NAMALWA (cell line): ENCODE results near the gene PAK4.
"Not testable (repeated sequence)": the region's sequence is repeated elsewhere in the genome, so short reads cannot be mapped to it uniquely, and the experiment has no call there.

Experiments used
- DNase-seq: peaks from one replicate; pipeline ENCODE4 v3.0.0-alpha.2; 2015; ENCODE audit warnings: low spot score

The PAK4 gene

GRCh38 chr19:39207293-39207836, 81.8 kb downstream of the PAK4 start:
- no peak for DNase-seq

DNA sequence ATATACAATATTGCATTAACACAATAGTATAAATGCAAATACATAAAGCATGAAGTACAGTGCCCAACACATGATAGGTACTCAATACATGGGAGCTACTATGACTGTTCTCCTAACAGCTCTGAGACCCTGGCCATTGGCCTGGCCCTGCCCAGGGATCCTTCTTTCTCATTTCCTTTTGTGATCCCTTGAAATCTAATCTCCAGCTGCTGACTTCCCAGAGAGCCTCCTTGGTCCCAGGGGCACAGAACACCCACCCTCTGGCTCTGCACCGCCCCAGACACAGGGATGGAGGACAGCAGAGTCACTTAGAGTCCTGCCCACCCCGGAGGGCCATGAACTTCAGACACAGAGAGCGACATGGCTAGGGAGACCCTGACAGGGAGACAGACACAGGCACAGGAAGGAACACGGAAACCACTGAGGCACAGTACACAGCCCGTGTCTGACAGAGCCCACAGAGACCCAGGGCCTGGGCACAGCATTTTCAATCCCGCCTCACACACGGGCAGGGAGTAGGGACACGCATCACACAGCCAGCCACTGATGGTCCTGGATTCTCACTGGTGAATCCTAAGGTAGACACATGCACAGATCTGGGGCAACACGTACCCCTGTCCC, 82.7 kb downstream of the PAK4 start:
- DNase-seq = no peak

GRCh38 chr19:39209196-39209595, 83.6 kb downstream of the PAK4 start:
- DNase-seq = no peak

DNA sequence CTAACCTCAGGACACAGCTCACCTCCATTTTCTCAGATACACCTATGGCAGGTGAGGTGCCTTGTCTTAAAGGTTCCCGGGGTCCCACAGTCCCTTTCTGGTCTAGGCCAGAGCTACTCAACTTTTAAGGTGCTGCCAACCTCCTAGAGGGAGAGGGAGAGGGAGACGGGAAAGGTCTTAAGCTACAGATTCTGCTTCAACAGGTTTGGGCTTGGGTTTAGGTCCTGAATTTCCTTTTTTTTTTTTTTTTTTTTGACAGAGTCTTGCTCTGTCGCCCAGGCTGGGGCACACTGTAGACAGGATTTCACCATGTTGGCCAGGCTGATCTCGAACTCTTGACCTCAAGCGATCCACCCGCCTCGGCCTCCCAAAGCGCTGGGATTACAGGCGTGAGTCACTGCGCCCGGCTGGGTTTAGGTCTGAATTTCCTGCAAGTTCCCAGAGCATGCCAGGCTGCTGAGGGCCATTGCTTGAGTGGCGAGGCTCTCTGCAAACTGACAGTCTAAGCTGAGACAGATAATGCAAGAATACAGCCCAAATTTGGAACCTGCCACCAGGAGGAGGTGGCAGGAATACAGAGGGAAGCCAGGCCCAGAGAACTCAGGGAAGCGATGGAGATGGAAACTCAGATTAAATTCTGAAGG, 86.3 kb downstream of the PAK4 start:
- DNase-seq = no peak

GRCh38 chr19:39212375-39212742, 86.8 kb downstream of the PAK4 start:
- peak; percentile 59 for DNase-seq

GRCh38 chr19:39215323-39215722, 89.7 kb downstream of the PAK4 start:
- not testable (repeated sequence) for DNase-seq

DNA sequence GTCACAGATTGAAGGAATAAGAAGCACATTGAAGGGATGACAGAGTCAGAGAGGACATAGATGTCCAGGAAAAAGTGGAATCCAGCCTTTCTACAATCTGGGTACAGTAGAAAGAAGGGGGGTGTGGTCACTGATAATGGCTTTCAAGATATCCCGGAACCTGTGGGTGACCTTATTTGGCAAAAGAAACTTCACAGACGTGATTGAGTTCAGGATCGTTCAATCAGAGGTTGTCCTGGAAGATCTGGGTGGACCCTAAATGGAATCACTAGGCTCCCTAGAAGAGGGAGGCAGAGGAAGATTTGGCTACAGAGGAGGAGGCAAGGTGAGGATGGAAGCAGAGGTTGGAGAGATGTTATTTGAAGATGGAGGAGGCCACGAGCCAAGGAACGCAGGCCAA, 91.5 kb downstream of the PAK4 start:
- no peak for DNase-seq

GRCh38 chr19:39218230-39219007, 92.8 kb downstream of the PAK4 start:
- DNase-seq = no peak

DNA sequence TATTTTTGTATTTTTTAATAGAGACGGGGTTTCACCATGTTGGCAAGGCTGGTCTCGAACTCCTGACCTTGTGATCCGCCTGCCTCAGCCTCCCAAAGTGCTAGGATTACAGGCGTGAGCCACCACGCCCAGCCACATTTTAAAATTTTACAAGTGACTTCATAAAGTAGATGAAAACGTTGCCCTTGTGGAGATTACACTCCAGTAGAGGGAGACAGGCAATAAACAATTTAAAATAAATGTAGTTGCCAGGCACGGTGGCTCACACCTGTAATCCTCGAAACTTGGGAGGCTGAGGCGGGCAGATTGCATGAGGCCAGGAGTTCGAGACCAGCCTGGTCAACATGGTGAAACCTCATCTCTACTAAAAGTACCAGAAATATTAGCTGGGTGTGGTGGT, 93.5 kb downstream of the PAK4 start:
- not testable (repeated sequence) for DNase-seq

GRCh38 chr19:39223703-39224279, 98.2 kb downstream of the PAK4 start:
- peak; percentile 45 for DNase-seq

DNA sequence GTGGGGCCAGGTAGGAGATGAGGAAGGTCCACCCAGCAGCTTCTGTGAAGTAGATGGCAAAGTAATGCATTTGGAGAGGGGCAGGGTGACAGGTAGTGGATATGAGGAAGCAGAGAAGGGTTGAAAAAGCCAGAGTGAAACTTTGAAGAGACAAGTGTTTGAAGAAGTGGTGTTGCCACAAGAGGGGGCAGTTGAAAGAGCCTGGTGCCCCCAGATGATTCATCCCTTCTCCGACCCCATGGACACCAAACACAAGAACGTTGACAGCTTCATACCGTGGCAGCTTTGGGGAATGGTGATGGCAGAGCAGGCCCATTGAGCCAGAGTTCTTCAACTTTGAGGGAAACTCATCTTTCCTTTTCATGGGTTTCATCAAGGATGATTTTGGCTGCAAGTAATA, 99.3 kb downstream of the PAK4 start:
- peak; percentile 35 for DNase-seq
